Fibroblast of skin of scalp (primary cell): ENCODE measurements around the gene LRRK2.
"Not testable (repeated sequence)": the region's sequence is repeated elsewhere in the genome, so short reads cannot be mapped to it uniquely, and the experiment has no call there.

Experiments
- DNase-seq: peaks from one replicate; pipeline ENCODE4 v3.0.0-alpha.2; 2013

Gene LRRK2

GRCh38 chr12:40315375-40315774 is 90.6 kb downstream of the LRRK2 start:
- no peak for DNase-seq

GRCh38 chr12:40324261-40324660 is 99.5 kb downstream of the LRRK2 start:
- DNase-seq: no peak

GRCh38 chr12:40325349-40325960 is 100.7 kb downstream of the LRRK2 start:
- DNase-seq: peak; percentile 23

GRCh38 chr12:40327535-40327934 is 102.7 kb downstream of the LRRK2 start:
- DNase-seq: peak; percentile 48

- no peak for DNase-seq
These were observed 105.4 kb downstream of the LRRK2 start for GRCh38 chr12:40330180-40330579.

GRCh38 chr12:40331886-40332285 is 107.1 kb downstream of the LRRK2 start:
- DNase-seq: no peak

GRCh38 chr12:40335991-40336390 is 111.2 kb downstream of the LRRK2 start:
- DNase-seq: no peak

GRCh38 chr12:40336573-40337199 is 111.9 kb downstream of the LRRK2 start:
- DNase-seq: peak; percentile 8

GRCh38 chr12:40338071-40338470 is 113.3 kb downstream of the LRRK2 start:
- no peak for DNase-seq

- no peak for DNase-seq
These were observed 113.8 kb downstream of the LRRK2 start for GRCh38 chr12:40338621-40339020.

- DNase-seq: no peak
These were observed 117.2 kb downstream of the LRRK2 start for GRCh38 chr12:40342010-40342409.

- no peak for DNase-seq
These were observed 118.3 kb downstream of the LRRK2 start for GRCh38 chr12:40343124-40343523.

- DNase-seq: no peak
These were observed 119.5 kb downstream of the LRRK2 start for GRCh38 chr12:40344312-40344711.

- no peak for DNase-seq
These were observed 127.2 kb downstream of the LRRK2 start for GRCh38 chr12:40351976-40352375.

GRCh38 chr12:40375076-40375475 is 150.3 kb downstream of the LRRK2 start:
- no peak for DNase-seq

- DNase-seq: no peak
These were observed 151.9 kb downstream of the LRRK2 start for GRCh38 chr12:40376533-40377267.

GRCh38 chr12:40378691-40379090 is 153.9 kb downstream of the LRRK2 start:
- no peak for DNase-seq

- DNase-seq: no peak
These were observed 157.4 kb downstream of the LRRK2 start for GRCh38 chr12:40382217-40382616.

- DNase-seq: not testable (repeated sequence)
These were observed 162.5 kb downstream of the LRRK2 start for GRCh38 chr12:40387279-40387678.

- DNase-seq: no peak
These were observed 166.2 kb downstream of the LRRK2 start for GRCh38 chr12:40390980-40391379.

- no peak for DNase-seq
These were observed 168.2 kb downstream of the LRRK2 start for GRCh38 chr12:40393026-40393425.

GRCh38 chr12:40399656-40400055 is 174.9 kb downstream of the LRRK2 start:
- no peak for DNase-seq

GRCh38 chr12:40405419-40405818 is 180.6 kb downstream of the LRRK2 start:
- DNase-seq: no peak
